Pulmonary artery endothelial cell (primary cell): ENCODE results near the gene PLXND1. TPM values are rescaled to one million over a fixed set of nuclear protein-coding genes. Genes with fewer than 3 reads are reported as not detected.
"Not testable (repeated sequence)": the region's sequence is repeated elsewhere in the genome, so short reads cannot be mapped to it uniquely, and the experiment has no call there.

Source experiments
- DNase-seq: peaks from one replicate; pipeline ENCODE4 v3.0.0-alpha.2; 2011; ENCODE audit warnings: low read depth, low spot score
- total RNA-seq: library from RNA; depleted of rRNA; stranded (reverse); fragments of >200 nt; gene quantifications from 2 replicates; pipeline ENCODE4 v1.2.3, GENCODE V29; 2014

Gene PLXND1
- total RNA-seq, 1 donor from 2014 or later, result 339 TPM

- no peak for DNase-seq
Observed at GRCh38 chr3:129552287-129553050, 54.0 kb downstream of the PLXND1 start.

GRCh38 chr3:129549805-129550204, 56.7 kb downstream of the PLXND1 start:
- DNase-seq, result no peak

- no peak for DNase-seq
Observed at GRCh38 chr3:129549006-129549800, 57.3 kb downstream of the PLXND1 start.

- no peak for DNase-seq
Observed at GRCh38 chr3:129548104-129548965, 58.1 kb downstream of the PLXND1 start.

GRCh38 chr3:129547241-129547640, 59.2 kb downstream of the PLXND1 start:
- DNase-seq, result no peak

- not testable (repeated sequence) for DNase-seq
Observed at GRCh38 chr3:129545951-129546350, 60.5 kb downstream of the PLXND1 start.

- no peak for DNase-seq
Observed at GRCh38 chr3:129543999-129544398, 62.5 kb downstream of the PLXND1 start.

GRCh38 chr3:129543156-129543790, 63.2 kb downstream of the PLXND1 start, which contains the start of gene H1-8:
Gene H1-8, plus strand, starts transcription at chr3:129543175. Its CDS starts 44 bp downstream, at chr3:129543219.
- no peak for DNase-seq

- no peak for DNase-seq
Observed at GRCh38 chr3:129542747-129543146, 63.7 kb downstream of the PLXND1 start.

GRCh38 chr3:129540776-129541516, 65.5 kb downstream of the PLXND1 start:
- no peak for DNase-seq

- DNase-seq, result no peak
Observed at GRCh38 chr3:129539206-129539605, 67.3 kb downstream of the PLXND1 start.

- DNase-seq, result no peak
Observed at GRCh38 chr3:129536804-129537203, 69.7 kb downstream of the PLXND1 start.

GRCh38 chr3:129536374-129536667, 70.2 kb downstream of the PLXND1 start:
- DNase-seq, result no peak

GRCh38 chr3:129535075-129535474, 71.4 kb downstream of the PLXND1 start:
- no peak for DNase-seq

- DNase-seq, result no peak
Observed at GRCh38 chr3:129534428-129535027, 71.9 kb downstream of the PLXND1 start.

- no peak for DNase-seq
Observed at GRCh38 chr3:129533406-129533805, 73.1 kb downstream of the PLXND1 start.

- no peak for DNase-seq
Observed at GRCh38 chr3:129532261-129532660, 74.2 kb downstream of the PLXND1 start.

- DNase-seq, result no peak
Observed at GRCh38 chr3:129531699-129532098, 74.8 kb downstream of the PLXND1 start.

- no peak for DNase-seq
Observed at GRCh38 chr3:129530821-129531220, 75.7 kb downstream of the PLXND1 start.

- DNase-seq, result no peak
Observed at GRCh38 chr3:129530251-129530791, 76.2 kb downstream of the PLXND1 start.
